BLaER1 (cell line): ENCODE measurements around the gene CTDSP1.

ENCODE experiments used
- H3K27ac ChIP-seq: shearing (Covaris generic); formaldehyde crosslinking; 2 replicates; pipeline ENCODE4 v1.8.1; 2022
- H3K27me3 ChIP-seq: shearing (Covaris generic); formaldehyde crosslinking; 2 replicates; pipeline ENCODE4 v1.8.1; 2022
- H3K36me3 ChIP-seq: shearing (Covaris generic); formaldehyde crosslinking; 2 replicates; pipeline ENCODE4 v1.8.1; 2022
- H3K4me1 ChIP-seq: shearing (Covaris generic); formaldehyde crosslinking; 2 replicates; pipeline ENCODE4 v1.8.1; 2022
- H3K4me2 ChIP-seq: shearing (Covaris generic); formaldehyde crosslinking; 2 replicates; pipeline ENCODE4 v1.8.1; 2022
- H3K4me3 ChIP-seq: shearing (Covaris generic); formaldehyde crosslinking; 2 replicates; pipeline ENCODE4 v1.8.1; 2022
- H3K9ac ChIP-seq: shearing (Covaris generic); formaldehyde crosslinking; 2 replicates; pipeline ENCODE4 v1.8.1; 2022
- H3K9me3 ChIP-seq: shearing (Covaris generic); formaldehyde crosslinking; 2 replicates; pipeline ENCODE4 v1.8.1; 2022
- H4K20me1 ChIP-seq: shearing (Covaris generic); formaldehyde crosslinking; 2 replicates; pipeline ENCODE4 v1.8.1; 2022
- Cebpa-rat ChIP-seq: shearing (Covaris generic); IDR thresholded peaks from 2 replicates; pipeline ENCODE4 v1.8.1; 2022

Gene CTDSP1

GRCh38 chr2:218397820-218398436 is 1.7 kb upstream of the CTDSP1 start:
- H4K20me1 ChIP-seq: peaks cover 21% of the 10 kb centered on the region
- peak overlapping the region; percentile 93 for H3K4me3 ChIP-seq
- H3K27me3 ChIP-seq: peaks cover 26% of the 10 kb centered on the region
- peak overlapping the region; percentile 92 for H3K9ac ChIP-seq
- peaks cover 17% of the 10 kb centered on the region for H3K36me3 ChIP-seq
- peaks cover 77% of the 10 kb centered on the region for H3K4me1 ChIP-seq
- TF ChIP-seq Cebpa-rat: no peak
- H3K4me2 ChIP-seq: peak overlapping the region; percentile 99
- H3K27ac ChIP-seq: peak overlapping the region; percentile 97
- H3K9me3 ChIP-seq: no peaks in the 10 kb centered on the region

- peak overlapping the region; percentile 99 for H3K4me2 ChIP-seq
- peak overlapping the region; percentile 97 for H3K27ac ChIP-seq
- peak overlapping the region; percentile 92 for H3K9ac ChIP-seq
- peaks cover 26% of the 10 kb centered on the region for H3K27me3 ChIP-seq
- peaks cover 77% of the 10 kb centered on the region for H3K4me1 ChIP-seq
- peak overlapping the region; percentile 93 for H3K4me3 ChIP-seq
- peaks cover 28% of the 10 kb centered on the region for H4K20me1 ChIP-seq
- peaks cover 25% of the 10 kb centered on the region for H3K36me3 ChIP-seq
- no peak for TF ChIP-seq Cebpa-rat
- no peaks in the 10 kb centered on the region for H3K9me3 ChIP-seq
Observed at GRCh38 chr2:218398437-218399390, 954 bp upstream of the CTDSP1 start.

- Histone ChIP-seq H3K27ac (peak overlapping the region; percentile 97), H4K20me1 (peaks cover 28% of the 10 kb centered on the region), H3K9ac (peak overlapping the region; percentile 96), H3K36me3 (peaks cover 32% of the 10 kb centered on the region), H3K9me3 (no peaks in the 10 kb centered on the region), H3K27me3 (peaks cover 26% of the 10 kb centered on the region), H3K4me1 (peaks cover 77% of the 10 kb centered on the region), H3K4me3 (peak overlapping the region; percentile 93), H3K4me2 (peak overlapping the region; percentile 98)
- no peak for TF ChIP-seq Cebpa-rat
Observed at GRCh38 chr2:218400167-218400929, 680 bp downstream of the CTDSP1 start.

GRCh38 chr2:218400930-218401881 is 1.5 kb downstream of the CTDSP1 start:
- H3K27ac ChIP-seq: peak overlapping the region; percentile 97
- peaks cover 80% of the 10 kb centered on the region for H3K4me1 ChIP-seq
- H3K4me2 ChIP-seq: peak overlapping the region; percentile 98
- peaks cover 32% of the 10 kb centered on the region for H3K36me3 ChIP-seq
- peaks cover 26% of the 10 kb centered on the region for H3K27me3 ChIP-seq
- H3K9ac ChIP-seq: peak overlapping the region; percentile 96
- TF ChIP-seq Cebpa-rat: no peak
- peaks cover 28% of the 10 kb centered on the region for H4K20me1 ChIP-seq
- no peaks in the 10 kb centered on the region for H3K9me3 ChIP-seq
- peak overlapping the region; percentile 93 for H3K4me3 ChIP-seq

GRCh38 chr2:218401890-218402289 is 2.2 kb downstream of the CTDSP1 start:
- Histone ChIP-seq H3K36me3 (peaks cover 32% of the 10 kb centered on the region), H3K4me3 (peak overlapping the region; percentile 93; the same call in 1 of the 2 replicates), H3K9ac (peak overlapping the region; percentile 96), H3K4me2 (peak overlapping the region; percentile 98), H3K9me3 (no peaks in the 10 kb centered on the region), H3K4me1 (peaks cover 79% of the 10 kb centered on the region), H3K27ac (no peak overlapping the region), H3K27me3 (peaks cover 24% of the 10 kb centered on the region), H4K20me1 (peaks cover 28% of the 10 kb centered on the region)
- no peak for TF ChIP-seq Cebpa-rat

- H4K20me1 ChIP-seq: peaks cover 28% of the 10 kb centered on the region
- no peaks in the 10 kb centered on the region for H3K9me3 ChIP-seq
- peak overlapping the region; percentile 98 for H3K4me2 ChIP-seq
- no peak overlapping the region for H3K9ac ChIP-seq
- no peak overlapping the region for H3K4me3 ChIP-seq
- H3K27me3 ChIP-seq: peaks cover 18% of the 10 kb centered on the region
- H3K36me3 ChIP-seq: peaks cover 32% of the 10 kb centered on the region
- peaks cover 79% of the 10 kb centered on the region for H3K4me1 ChIP-seq
- no peak for TF ChIP-seq Cebpa-rat
- H3K27ac ChIP-seq: peak overlapping the region; percentile 35; the same call in 1 of the 2 replicates
Observed at GRCh38 chr2:218402491-218402901, 2.8 kb downstream of the CTDSP1 start.

GRCh38 chr2:218402911-218403411 is 3.3 kb downstream of the CTDSP1 start:
- Histone ChIP-seq H3K27ac (peak overlapping the region; percentile 35; the same call in 1 of the 2 replicates), H3K36me3 (peaks cover 32% of the 10 kb centered on the region), H3K4me3 (no peak overlapping the region), H3K4me1 (peaks cover 79% of the 10 kb centered on the region), H4K20me1 (peaks cover 28% of the 10 kb centered on the region), H3K27me3 (peaks cover 13% of the 10 kb centered on the region), H3K9me3 (no peaks in the 10 kb centered on the region), H3K4me2 (peak overlapping the region; percentile 98), H3K9ac (no peak overlapping the region)
- TF ChIP-seq Cebpa-rat: no peak

GRCh38 chr2:218403810-218404209 is 4.1 kb downstream of the CTDSP1 start:
- peaks cover 5% of the 10 kb centered on the region for H3K27me3 ChIP-seq
- H3K9ac ChIP-seq: peak overlapping the region; percentile 76
- peak overlapping the region; percentile 88 for H3K27ac ChIP-seq
- peaks cover 78% of the 10 kb centered on the region for H3K4me1 ChIP-seq
- peaks cover 32% of the 10 kb centered on the region for H3K36me3 ChIP-seq
- peak overlapping the region; percentile 98 for H3K4me2 ChIP-seq
- no peaks in the 10 kb centered on the region for H3K9me3 ChIP-seq
- peaks cover 28% of the 10 kb centered on the region for H4K20me1 ChIP-seq
- no peak for TF ChIP-seq Cebpa-rat
- H3K4me3 ChIP-seq: 0 out of 2 replicates have a peak overlapping the region, but pooled peaks have one; percentile 65
